GM12892 (cell line): ENCODE measurements around the gene OLFML1.

Experiments
- POLR2A ChIP-seq: IDR thresholded peaks from 2 replicates; pipeline ENCODE4 v1.6.1; 2011; ENCODE audit warnings: low read depth, low read length, control low read depth
- POLR2AphosphoS5 ChIP-seq: IDR thresholded peaks from 2 replicates; pipeline ENCODE4 v1.6.1; 2011; ENCODE audit warnings: low read depth, low read length, control low read depth

DNA sequence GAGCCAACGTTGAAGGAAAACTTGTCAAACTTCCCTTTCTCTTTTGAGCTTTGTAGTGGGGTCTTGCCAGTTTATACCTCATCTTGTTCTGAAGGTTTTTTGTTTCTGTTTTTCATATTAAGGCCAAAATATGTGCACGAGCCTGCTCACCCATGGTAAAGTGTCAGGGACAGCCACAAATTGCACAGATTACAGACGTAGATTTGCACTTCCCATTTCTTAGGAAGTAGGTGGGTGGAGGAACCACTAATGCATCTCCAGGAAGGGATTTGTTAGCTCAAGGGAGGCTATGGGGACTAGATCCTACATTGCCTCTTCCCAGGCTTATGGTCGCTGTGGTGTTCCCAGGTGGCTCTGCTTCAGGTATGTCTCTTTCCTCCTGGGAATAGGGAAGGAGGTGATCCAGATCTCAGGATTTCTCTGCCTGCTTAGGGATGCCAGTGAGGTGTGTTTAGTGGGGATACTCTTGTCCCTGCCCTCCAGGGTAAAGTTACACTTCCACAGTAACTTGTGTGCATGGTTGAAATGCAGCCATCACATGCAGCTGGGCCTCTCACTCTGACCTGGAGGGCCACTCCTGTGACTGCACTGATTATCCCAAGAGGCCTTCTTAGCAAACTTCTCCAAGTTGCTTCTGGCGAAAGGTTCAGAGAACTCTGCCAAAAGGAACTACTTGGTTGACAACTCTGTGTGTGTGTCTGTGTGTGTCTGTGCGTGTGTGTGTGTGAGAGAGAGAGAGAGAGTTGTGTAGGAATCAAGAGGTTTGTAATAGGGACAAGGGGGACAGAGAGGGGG lies 38.3 kb downstream of the OLFML1 start:
- no peak for TF ChIP-seq POLR2AphosphoS5
- no peak for TF ChIP-seq POLR2A
